IPS-20b (cell line): ENCODE measurements around the gene TP53RK.

Experiments used
- H3K27ac ChIP-seq: one replicate; pipeline ENCODE4 v1.5.1; 2013; ENCODE audit warnings: low read length
- H3K27me3 ChIP-seq: 2 replicates; pipeline ENCODE4 v1.6.1; 2013; ENCODE audit warnings: mild to moderate bottlenecking, low read length, inconsistent platforms; ENCODE audit not compliant: insufficient read depth
- H3K36me3 ChIP-seq: 2 replicates; pipeline ENCODE4 v1.6.1; 2013; ENCODE audit warnings: low read depth, mild to moderate bottlenecking, inconsistent platforms, low read length, moderate library complexity; ENCODE audit not compliant: insufficient read depth
- H3K4me1 ChIP-seq: 2 replicates; pipeline ENCODE4 v1.6.1; 2013; ENCODE audit warnings: mild to moderate bottlenecking, control low read depth, inconsistent platforms, low read length, moderate library complexity; ENCODE audit not compliant: insufficient read depth
- H3K4me3 ChIP-seq: 2 replicates; pipeline ENCODE4 v1.5.1; 2013; ENCODE audit warnings: mild to moderate bottlenecking, low read length, inconsistent platforms
- H3K9ac ChIP-seq: 2 replicates; pipeline ENCODE4 v1.6.1; 2013; ENCODE audit warnings: low read depth, mild to moderate bottlenecking, inconsistent platforms, low read length, moderate library complexity
- H3K9me3 ChIP-seq: 2 replicates; pipeline ENCODE4 v1.6.1; 2013; ENCODE audit warnings: mild to moderate bottlenecking, low read depth, low read length, inconsistent platforms; ENCODE audit not compliant: insufficient read depth

The TP53RK gene

DNA sequence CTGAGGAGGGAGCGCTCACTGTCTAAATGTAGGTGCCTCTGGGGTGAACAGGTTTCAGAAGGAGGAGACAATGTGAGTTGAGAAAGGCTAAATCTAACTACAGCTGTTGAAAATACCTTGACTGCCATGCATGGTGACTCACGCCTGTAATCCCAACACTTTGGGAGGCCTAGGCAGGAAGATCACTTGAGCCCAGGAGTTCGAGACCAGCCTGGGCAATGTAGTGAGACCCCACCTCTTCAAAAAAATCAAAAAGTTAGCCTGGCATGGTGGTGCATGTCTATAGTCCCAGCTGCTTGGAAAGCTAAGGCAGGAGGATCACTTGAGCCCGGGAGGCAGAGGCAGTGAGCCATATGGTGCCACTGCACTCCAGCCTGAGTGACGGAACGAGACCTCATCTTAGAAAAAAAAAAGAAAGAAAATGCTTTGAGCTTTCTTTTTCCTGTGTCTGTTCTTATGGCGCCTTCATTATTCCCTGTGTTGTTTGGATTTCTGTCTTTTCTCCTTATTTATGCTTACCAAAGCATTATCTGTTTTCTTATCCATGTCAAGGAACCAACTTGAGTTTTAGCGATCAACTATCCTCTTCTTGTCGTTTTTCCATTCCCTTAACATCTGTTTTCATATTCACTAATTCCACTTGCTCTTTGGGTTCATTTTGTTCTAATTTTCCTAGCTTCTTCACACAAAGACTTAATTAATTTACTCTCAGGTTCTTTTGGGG, 28.7 kb upstream of the TP53RK start:
- no peak overlapping the region for H3K4me3 ChIP-seq

DNA sequence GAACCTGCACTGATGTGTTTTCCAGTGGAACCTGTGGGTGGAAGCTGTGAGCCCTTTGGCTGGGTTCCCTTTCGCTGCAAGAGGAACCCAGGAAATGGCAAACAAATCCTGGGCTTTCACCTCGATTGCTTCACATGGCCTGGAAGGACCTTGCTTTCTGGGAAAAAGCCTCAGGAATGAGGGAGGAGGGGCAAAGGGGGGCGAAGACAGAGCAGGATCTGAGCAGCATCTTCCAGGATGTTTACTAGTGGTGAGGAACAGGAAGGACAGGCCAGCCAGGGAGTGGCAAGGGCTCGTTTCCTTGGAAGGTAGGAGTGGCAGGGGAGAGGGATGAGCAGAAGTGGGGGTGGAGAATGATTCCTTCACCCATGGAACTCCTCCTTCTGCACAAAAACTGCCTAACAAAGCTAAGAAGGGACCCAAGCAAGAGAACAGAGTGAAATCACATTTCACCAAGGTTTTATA, 26.1 kb upstream of the TP53RK start:
- Histone ChIP-seq H3K36me3 (peaks cover 4% of the 10 kb centered on the region; the same call in 1 of the 2 replicates), H3K9me3 (0 out of 2 replicates have a peak, but pooled peaks cover 7% of the 10 kb centered on the region), H3K27ac (no peak overlapping the region), H3K4me1 (peaks cover 12% of the 10 kb centered on the region), H3K27me3 (peaks cover 2% of the 10 kb centered on the region; the same call in 1 of the 2 replicates), H3K4me3 (no peak overlapping the region), H3K9ac (peak overlapping the region; percentile 30; the same call in 1 of the 2 replicates)

More for the DNA sequence above, 28.7 kb upstream of the TP53RK start:
- Histone ChIP-seq H3K27me3 (no peaks in the 10 kb centered on the region), H3K9ac (no peak overlapping the region), H3K4me1 (peaks cover 10% of the 10 kb centered on the region), H3K36me3 (peaks cover 6% of the 10 kb centered on the region; the same call in 1 of the 2 replicates), H3K27ac (no peak overlapping the region), H3K9me3 (peaks cover 12% of the 10 kb centered on the region)

DNA sequence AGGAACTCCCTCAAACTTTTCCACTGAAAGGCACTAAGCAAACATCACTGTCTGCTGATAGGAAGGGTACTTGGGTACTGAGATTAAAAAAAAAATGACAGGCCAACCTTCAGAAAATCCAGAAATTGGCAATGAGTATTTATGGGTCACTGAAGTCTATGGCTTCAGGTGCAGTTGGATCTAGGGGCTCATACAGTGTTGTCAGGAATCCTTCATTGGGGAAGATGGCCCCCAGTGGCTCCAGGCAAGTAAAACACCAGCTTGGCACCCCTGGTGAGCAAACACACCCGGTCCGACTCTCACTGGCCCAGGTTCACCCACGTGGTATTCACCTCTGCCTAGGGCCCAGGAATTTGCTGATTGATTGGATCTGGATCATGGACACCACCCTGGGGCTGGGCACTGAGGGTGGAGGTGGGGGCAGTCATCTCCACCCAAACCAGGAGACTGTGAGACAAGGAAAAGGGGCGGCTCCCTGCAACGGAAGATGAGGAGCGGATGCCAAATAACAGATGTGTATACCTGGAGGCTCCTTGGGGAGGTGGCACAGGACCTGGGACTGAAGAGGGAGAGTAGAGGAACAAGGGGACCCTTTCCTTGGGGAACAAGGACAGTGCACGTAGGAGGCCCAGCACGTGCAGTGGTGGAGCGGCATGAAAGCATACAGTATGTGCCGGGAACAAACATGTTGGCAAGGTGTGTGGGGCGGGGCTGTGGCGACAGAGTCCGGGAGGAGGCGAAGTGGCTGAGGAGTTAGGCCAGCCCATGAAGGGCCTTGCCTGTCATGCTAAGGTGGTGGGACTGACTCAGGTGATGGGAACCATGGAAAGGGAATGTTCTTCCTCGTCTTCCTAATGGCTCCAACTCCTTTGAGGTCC, 25.0 kb upstream of the TP53RK start:
- H3K27me3 ChIP-seq: peaks cover 5% of the 10 kb centered on the region; the same call in 1 of the 2 replicates
- no peaks in the 10 kb centered on the region for H3K9me3 ChIP-seq
- H3K9ac ChIP-seq: no peak overlapping the region
- peaks cover 14% of the 10 kb centered on the region for H3K4me1 ChIP-seq
- no peak overlapping the region for H3K27ac ChIP-seq
- no peak overlapping the region for H3K4me3 ChIP-seq
- H3K36me3 ChIP-seq: no peaks in the 10 kb centered on the region

DNA sequence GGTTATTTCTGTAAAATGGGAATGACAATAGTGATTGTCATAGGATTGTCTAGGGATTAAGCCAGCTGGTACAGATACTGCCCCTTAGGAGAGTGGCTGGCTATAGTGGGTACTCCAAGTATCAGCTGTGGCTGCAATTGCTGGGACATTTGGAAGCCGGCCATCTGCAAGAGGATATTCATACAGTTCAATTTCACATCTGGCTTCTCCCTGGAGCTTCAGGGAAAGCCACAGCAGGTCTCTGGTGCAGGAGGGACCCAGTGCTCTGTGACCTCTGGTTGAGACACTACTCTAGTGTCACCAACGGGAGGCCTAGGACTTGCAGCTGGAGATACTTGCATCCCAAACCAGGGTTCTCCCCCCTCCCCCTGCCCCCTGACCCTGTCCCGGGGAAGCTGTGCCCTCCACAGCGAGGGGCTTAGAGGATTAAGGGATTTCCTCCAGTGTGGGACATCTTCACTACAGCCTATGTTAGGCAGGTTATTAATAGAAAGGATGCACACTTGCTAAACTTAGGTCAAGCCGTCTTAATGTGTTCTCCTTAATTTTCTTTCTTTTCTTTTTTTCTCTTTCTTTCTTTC, 22.9 kb upstream of the TP53RK start:
- Histone ChIP-seq H3K9ac (no peak overlapping the region), H3K9me3 (peaks cover under 1% of the 10 kb centered on the region; the same call in 1 of the 2 replicates), H3K36me3 (no peaks in the 10 kb centered on the region), H3K27me3 (peaks cover 5% of the 10 kb centered on the region; the same call in 1 of the 2 replicates), H3K4me1 (peaks cover 21% of the 10 kb centered on the region), H3K27ac (no peak overlapping the region), H3K4me3 (no peak overlapping the region)

DNA sequence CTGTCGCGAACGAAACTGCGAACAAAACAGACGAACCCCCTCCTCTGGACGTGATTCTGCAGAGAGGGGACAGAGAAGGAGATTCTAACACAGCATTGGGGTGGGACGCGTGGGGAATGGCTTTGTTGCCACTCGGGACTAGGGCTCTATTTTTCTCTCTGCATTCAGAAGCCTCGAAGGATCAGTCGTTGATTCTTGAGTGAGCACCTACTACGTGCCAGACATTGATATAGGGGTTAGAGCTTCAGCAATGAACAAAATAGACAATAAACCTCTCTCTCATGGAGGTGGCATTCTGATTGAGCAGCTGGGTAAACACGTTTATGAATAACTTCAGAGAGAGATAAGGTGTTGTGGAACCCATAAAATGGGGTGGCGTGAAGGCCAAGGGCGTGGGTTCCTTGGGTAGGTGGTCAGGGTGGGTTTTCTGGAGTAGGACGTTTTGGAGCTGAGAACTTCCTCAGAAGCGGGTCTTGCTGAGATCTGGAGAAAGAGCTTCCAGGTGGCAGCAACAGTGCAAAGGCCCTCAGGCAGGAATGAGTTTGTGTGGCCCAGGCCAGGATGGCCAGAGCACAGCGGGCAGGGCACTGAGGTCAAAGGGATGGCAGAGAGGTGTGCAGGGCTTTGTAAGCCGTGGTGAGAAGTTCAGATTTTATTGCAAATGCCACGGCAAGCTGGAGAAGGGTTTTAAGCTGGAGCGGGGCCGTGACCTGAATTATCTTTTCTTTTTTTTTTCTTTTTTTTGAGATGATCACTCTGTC, 21.1 kb upstream of the TP53RK start:
- Histone ChIP-seq H3K4me1 (peaks cover 17% of the 10 kb centered on the region), H3K4me3 (peak overlapping the region; percentile 78), H3K27ac (no peak overlapping the region), H3K9me3 (peaks cover 12% of the 10 kb centered on the region), H3K36me3 (no peaks in the 10 kb centered on the region), H3K9ac (peak overlapping the region; percentile 79; the same call in 1 of the 2 replicates), H3K27me3 (peaks cover 5% of the 10 kb centered on the region; the same call in 1 of the 2 replicates)

DNA sequence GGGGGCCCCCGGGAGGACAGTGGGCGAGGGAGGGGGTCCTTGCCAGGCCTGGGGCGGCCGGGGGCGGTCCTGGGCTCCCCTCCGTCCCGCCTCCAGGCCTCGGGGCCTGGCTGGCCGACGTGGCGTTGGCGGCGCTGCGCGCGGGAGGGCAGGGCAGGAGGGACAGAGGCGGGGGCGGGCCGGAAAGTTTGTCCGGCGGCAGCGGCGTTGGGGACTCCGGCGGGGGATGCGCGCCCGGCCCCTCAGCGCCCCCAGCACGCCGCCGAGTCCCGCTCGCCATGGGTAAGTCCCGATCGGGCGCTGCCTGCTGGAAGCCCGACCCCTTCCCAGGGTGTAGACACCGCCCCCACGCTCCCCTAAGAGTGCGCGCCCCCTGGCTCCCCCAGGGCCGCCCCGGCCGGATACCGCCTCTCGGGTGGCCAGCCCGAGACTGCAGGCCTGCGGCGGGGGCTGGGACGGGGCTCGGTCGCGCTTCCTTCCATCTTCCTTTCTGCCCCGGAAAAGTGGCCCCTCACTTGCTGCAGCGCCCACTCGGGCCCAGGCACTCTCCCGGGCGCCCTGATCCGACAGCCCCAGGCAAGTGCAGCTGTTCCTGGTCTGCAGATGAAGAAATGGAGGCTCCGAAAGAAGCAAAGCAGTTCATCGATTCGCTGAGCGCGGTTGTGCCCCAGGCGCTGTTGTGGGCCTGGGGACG, 20.4 kb upstream of the TP53RK start, which contains the start of gene SLC2A10:
Gene SLC2A10 (plus strand): TSS at position 191 of the 694 bp plus-strand sequence. CDS start 88 bp downstream, at position 279.
- Histone ChIP-seq H3K36me3 (no peaks in the 10 kb centered on the region), H3K9me3 (peaks cover 12% of the 10 kb centered on the region), H3K9ac (peak within 1 kb of the TSS; percentile 79; the same call in 1 of the 2 replicates), H3K27ac (no peak within 1 kb of the TSS), H3K27me3 (peaks cover 5% of the 10 kb centered on the region; the same call in 1 of the 2 replicates), H3K4me3 (peak within 1 kb of the TSS; percentile 78), H3K4me1 (peaks cover 11% of the 10 kb centered on the region)

DNA sequence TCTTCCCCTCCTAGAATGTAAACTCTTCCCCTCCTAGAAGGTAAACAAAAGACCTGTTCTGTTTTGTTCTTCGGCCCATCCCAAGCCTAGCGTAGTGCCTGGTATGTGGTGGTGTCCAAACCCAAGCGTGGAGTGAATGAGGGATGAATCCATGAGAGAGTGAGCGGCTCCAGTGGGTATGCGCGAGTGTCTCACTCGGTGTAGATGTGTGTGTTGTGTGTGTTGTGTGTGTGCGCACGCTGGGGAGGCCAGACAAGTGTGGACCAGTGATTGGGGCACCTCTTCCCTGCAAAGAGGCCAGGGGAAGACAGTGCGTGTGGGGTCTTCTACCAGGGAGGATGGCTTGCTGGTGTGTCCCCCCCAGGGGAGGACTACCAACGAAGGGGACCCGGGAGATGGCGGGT, 19.8 kb upstream of the TP53RK start:
- H3K4me3 ChIP-seq: peak overlapping the region; percentile 78; the same call in 1 of the 2 replicates
- H3K9ac ChIP-seq: peak overlapping the region; percentile 79; the same call in 1 of the 2 replicates
- no peak overlapping the region for H3K27ac ChIP-seq

DNA sequence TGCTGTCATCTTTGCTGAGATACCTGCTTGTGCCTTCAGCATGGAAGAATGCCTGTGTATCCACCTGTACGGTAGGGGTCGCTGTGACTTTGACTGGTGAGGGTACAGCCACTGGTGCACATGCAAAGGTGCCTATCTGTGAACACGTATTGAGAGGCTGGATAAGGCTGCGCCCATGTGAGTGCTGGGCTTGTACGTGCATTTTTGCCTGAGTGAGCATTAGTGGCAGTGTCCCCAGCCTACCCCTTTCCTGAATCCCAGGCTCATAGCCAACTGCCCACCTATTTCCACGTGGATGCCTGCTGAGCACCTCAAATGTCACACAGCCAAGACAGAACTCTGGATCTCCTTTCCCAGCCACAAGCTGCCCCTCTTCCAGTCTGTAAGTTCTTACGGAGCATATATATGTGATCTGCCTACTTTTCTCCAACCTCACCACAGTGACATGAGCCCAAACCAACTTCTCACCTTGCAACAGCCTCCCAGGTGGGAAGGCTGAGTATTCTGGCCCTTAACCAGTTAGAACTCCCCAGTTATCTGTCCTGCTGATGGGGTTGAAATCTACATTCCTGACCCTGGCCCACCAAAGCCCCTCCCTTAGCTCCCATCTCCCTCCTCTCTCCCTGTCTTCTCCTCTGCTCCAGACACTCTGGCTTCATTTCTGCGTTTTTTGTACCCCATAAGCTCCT, 19.1 kb upstream of the TP53RK start:
- peaks cover 5% of the 10 kb centered on the region; the same call in 1 of the 2 replicates for H3K27me3 ChIP-seq
- no peak overlapping the region for H3K4me3 ChIP-seq
- peaks cover 12% of the 10 kb centered on the region for H3K9me3 ChIP-seq
- no peak overlapping the region for H3K27ac ChIP-seq
- no peaks in the 10 kb centered on the region for H3K36me3 ChIP-seq
- peaks cover 11% of the 10 kb centered on the region for H3K4me1 ChIP-seq
- peak overlapping the region; percentile 79; the same call in 1 of the 2 replicates for H3K9ac ChIP-seq

More for the DNA sequence above, 19.8 kb upstream of the TP53RK start:
- Histone ChIP-seq H3K27me3 (peaks cover 5% of the 10 kb centered on the region; the same call in 1 of the 2 replicates), H3K4me1 (peaks cover 11% of the 10 kb centered on the region), H3K9me3 (peaks cover 12% of the 10 kb centered on the region), H3K36me3 (no peaks in the 10 kb centered on the region)

DNA sequence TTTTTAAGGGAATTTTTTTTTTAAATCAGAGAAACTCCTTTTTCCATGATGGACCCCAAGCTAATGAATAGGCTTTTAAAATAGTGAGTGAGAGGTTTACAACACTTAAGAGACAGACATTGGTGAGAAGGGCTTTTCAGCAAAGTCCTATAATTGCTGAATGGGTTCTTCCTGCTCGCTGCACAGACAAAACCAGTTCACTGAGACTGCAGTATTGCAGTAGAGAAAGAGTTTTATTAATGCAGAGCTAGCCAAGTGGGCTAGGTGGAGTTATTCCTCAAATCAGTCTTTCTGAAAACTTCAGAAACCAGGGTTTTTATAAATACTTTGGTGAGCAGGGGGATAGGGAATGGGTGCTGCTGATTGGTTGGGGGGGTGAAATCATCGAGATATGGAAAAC, 17.0 kb upstream of the TP53RK start:
- H3K4me1 ChIP-seq: peaks cover 22% of the 10 kb centered on the region
- no peak overlapping the region for H3K9ac ChIP-seq
- H3K27ac ChIP-seq: no peak overlapping the region
- no peak overlapping the region for H3K4me3 ChIP-seq
- H3K36me3 ChIP-seq: no peaks in the 10 kb centered on the region
- peaks cover 5% of the 10 kb centered on the region; the same call in 1 of the 2 replicates for H3K27me3 ChIP-seq
- peaks cover 12% of the 10 kb centered on the region for H3K9me3 ChIP-seq

DNA sequence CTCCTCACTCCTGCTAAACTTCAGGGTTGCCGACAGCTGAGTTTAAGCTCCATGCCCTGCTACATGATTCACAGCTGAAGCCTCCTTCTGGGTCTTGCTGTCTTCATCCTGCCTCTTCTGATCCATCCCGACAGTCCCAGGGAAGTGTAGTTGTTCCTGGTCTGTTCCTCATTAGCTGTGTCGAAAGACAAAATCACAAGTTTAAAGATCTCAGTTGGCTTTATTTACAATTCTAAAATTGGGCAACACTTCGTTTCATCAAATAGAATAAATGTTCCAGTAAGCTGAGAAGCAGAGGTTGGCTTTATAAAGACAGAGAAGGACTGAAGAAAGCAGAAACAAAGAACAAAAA, 16.1 kb upstream of the TP53RK start:
- peaks cover 22% of the 10 kb centered on the region for H3K4me1 ChIP-seq
- no peaks in the 10 kb centered on the region for H3K36me3 ChIP-seq
- H3K9ac ChIP-seq: no peak overlapping the region
- peaks cover 3% of the 10 kb centered on the region; the same call in 1 of the 2 replicates for H3K27me3 ChIP-seq
- H3K4me3 ChIP-seq: no peak overlapping the region
- peaks cover 12% of the 10 kb centered on the region for H3K9me3 ChIP-seq
- H3K27ac ChIP-seq: no peak overlapping the region
